Mesangial cell (primary cell): ENCODE data around the gene MAN1C1. TPM values are rescaled to one million over a fixed set of nuclear protein-coding genes. Genes with fewer than 3 reads are reported as not detected.

Experiments used
- total RNA-seq: library from RNA; depleted of rRNA; stranded (reverse); fragments of >200 nt; gene quantifications from 2 replicates; pipeline ENCODE4 v1.2.3, GENCODE V29; 2015

MAN1C1 gene
- total RNA-seq, result 0.49 and 1.6 TPM in 2 replicates

DNA sequence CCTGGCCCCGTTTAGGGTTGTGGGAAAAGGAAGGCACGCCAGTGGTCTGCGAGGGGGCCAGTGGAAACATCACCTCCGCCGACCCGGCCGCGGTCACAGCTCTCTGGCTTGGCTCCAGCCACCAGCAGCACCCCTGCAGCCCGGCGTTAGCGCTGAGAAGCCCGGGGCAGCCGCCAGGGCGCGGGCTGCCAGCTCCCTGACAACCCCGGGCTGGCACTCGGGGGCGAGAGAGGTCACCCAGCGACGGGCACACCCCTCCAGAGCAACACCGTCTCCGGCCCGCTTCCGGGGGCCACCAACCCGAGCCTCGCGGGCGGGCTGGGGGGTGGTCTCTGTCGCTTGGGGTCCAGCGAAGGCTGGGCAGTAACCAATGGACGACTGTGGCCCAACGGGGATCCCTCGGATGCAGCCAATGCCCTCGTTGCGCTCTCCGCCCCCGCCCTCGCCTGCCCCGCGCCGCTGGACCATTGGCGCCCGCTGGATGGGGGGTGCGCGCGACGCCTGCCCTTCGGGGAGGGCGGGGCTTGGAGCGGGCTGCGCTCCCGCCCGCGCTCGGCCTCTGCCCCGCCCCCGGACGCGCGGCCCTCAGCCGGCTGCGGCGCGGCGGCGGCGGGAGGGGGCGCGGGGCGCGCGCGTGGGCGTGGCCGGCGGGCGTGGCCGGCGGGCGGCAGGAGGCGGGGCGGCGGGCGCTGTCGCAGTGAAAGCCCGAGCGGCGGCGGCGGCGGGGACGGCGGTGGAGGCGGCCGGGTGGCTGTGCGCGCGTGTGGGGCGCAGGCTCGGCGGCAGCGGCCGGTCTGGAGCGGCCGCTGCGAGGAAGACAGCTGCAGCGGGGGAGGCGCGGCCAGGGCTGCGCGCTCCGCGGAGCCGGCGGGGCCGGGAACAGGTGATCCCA lies at the start of gene MAN1C1:
MAN1C1 (plus strand) TSS at position 697 of the 892 bp plus-strand sequence. CDS start 1,007 bp downstream, outside the sequence.

GRCh38 chr1:25799935-25800702 lies 183.5 kb downstream of the MAN1C1 start, which contains the start of gene SELENON:
TSS of gene SELENON (plus strand) at chr1:25800193. CDS start at chr1:25800231, 38 bp downstream.

DNA sequence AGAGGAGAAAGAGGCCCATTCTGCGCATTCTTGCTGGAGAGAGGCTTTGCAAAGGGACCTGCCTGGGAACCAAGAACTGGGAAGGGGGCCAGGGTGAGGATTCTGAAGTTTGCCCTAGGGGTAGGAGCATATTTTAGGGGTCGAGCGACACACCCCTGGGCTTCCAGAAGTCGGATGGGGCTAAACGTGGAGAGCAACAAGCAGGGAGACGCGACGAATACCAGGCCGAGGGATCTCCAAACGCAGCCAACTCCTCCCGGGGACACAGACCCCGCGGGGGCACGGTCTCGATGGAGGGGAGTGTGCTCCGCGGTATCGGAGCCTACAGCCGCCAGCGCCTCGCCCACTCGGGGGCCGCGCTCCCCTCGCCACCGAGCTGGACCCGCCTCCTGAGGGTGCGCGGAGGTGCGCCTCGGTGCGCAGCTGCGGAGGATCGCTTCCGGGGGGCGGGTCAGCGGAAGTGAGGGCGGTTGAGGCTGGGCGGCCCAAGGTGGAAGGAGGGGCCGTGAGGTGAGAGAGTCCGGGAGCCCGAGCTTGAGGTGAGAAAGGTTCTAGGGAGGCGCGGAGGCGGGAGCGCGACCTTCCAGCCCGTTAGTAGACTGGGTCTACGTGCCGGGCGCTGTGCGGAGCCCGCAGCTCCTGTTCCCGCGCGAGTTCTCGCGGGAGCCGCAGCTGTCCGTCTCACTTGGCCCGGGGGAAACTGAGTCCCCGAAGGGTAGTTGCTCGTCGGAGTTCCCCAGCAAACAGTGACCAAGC lies 203.1 kb downstream of the MAN1C1 start, which contains the start of gene MTFR1L:
MTFR1L (plus strand) TSS at position 464 of the 756 bp plus-strand sequence. CDS start 3,151 bp downstream, outside the sequence.

Other genes with a start within 250 kb of the MAN1C1 start
- gene RHCE, start 196.0 kb upstream of the MAN1C1 start, total RNA-seq, result 0.38 TPM in 1 of 2 replicates, not detected in the other
- gene MACO1, start 185.9 kb upstream of the MAN1C1 start, total RNA-seq, result 6.6 and 7.0 TPM in 2 replicates
- 7.7 and 9.3 TPM in 2 replicates for gene LDLRAP1, start 73.2 kb upstream of the MAN1C1 start, total RNA-seq
- 50.4 and 82.0 TPM in 2 replicates for gene SELENON, start 183.4 kb downstream of the MAN1C1 start, total RNA-seq
- 31.3 and 48.6 TPM in 2 replicates for gene MTFR1L, start 203.2 kb downstream of the MAN1C1 start, total RNA-seq
- gene AUNIP, start 242.7 kb downstream of the MAN1C1 start, total RNA-seq, result 1.1 and 9.1 TPM in 2 replicates